Measurements from ENCODE around the gene SLC15A1.

DNA sequence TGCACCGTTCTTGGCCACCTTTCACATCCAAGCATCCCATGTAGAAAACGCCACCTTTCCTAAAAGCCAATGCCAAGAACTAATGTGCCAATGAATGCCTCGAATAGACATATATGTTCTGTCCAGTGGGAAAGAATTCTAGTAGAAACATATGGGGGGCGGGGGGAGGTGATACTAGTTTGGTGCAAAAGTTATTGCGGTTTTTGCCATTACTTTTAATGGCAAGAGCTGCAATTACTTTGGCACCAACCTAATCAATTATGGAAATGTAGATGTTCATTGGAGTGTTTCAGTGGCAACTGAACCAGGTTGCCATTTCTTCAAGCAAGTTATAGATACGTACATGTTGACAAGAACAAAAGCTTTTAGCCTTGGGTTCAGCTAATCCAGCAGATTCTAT is 34.6 kb downstream of the SLC15A1 start:
- TF ChIP-seq, protein P1, sequence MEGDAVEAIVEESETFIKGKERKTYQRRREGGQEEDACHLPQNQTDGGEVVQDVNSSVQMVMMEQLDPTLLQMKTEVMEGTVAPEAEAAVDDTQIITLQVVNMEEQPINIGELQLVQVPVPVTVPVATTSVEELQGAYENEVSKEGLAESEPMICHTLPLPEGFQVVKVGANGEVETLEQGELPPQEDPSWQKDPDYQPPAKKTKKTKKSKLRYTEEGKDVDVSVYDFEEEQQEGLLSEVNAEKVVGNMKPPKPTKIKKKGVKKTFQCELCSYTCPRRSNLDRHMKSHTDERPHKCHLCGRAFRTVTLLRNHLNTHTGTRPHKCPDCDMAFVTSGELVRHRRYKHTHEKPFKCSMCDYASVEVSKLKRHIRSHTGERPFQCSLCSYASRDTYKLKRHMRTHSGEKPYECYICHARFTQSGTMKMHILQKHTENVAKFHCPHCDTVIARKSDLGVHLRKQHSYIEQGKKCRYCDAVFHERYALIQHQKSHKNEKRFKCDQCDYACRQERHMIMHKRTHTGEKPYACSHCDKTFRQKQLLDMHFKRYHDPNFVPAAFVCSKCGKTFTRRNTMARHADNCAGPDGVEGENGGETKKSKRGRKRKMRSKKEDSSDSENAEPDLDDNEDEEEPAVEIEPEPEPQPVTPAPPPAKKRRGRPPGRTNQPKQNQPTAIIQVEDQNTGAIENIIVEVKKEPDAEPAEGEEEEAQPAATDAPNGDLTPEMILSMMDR (IDR thresholded peaks at IDR 0.05 in 4 of 5, conservative IDR thresholded peaks at IDR 0.05 in 1 of 5) = no peak
- TF ChIP-seq POLR2A (IDR thresholded peaks at IDR 0.05) = no peak

Measured in gastrocnemius medialis (tissue), 4 donors.